Keratinocyte (primary cell): ENCODE results near the gene UBXN11.

Source experiments
- CTCF ChIP-seq, 3 experiments: IDR thresholded peaks in 1 of 3; conservative IDR thresholded peaks in 1 of 3; optimal IDR thresholded peaks in 1 of 3; 2 replicates in 2 of 3; 3 replicates in 1 of 3; pipeline versions ENCODE3 to v1.5.1; 2011; ENCODE audit warnings: low read length in 3 of 3, mild to moderate bottlenecking in 3 of 3, moderate library complexity in 2 of 3, control low read depth in 1 of 3, inconsistent platforms in 1 of 3; ENCODE audit not compliant: insufficient read depth in 2 of 3; ENCODE audit errors: extremely low read depth in 1 of 3
- EZH2 ChIP-seq: IDR thresholded peaks from one replicate; pipeline ENCODE4 v1.6.1; 2012; ENCODE audit warnings: inconsistent platforms, mild to moderate bottlenecking, low read length, moderate library complexity

GRCh38 chr1:26349188-26349876 is 42.9 kb upstream of the UBXN11 start:
- no peak for TF ChIP-seq CTCF (optimal IDR thresholded peaks at IDR 0.05 in 1 of 3, IDR thresholded peaks at IDR 0.05 in 1 of 3, conservative IDR thresholded peaks at IDR 0.05 in 1 of 3; ENCODE audit: extremely low read depth in 1 of 3, insufficient read depth in 2 of 3, low read length in 3 of 3)
- TF ChIP-seq EZH2 = no peak
